Epidermal melanocyte (primary cell): Measurements from ENCODE around the gene CBX1.
"Not testable (repeated sequence)": the region's sequence is repeated elsewhere in the genome, so short reads cannot be mapped to it uniquely, and the experiment has no call there.

Experiments used
- DNase-seq: peaks from one replicate; pipeline ENCODE4 v3.0.0; 2011; ENCODE audit warnings: low spot score; ENCODE audit not compliant: insufficient read length

CBX1 gene

GRCh38 chr17:48053758-48054237 lies 47.5 kb downstream of the CBX1 start:
- no peak for DNase-seq

- no peak for DNase-seq
Measured at GRCh38 chr17:48052956-48053757, 48.1 kb downstream of the CBX1 start.

- no peak for DNase-seq
Measured at GRCh38 chr17:48051706-48052486, 49.4 kb downstream of the CBX1 start.

- no peak for DNase-seq
Measured at GRCh38 chr17:48051283-48051682, 50.0 kb downstream of the CBX1 start.

- DNase-seq, result peak; percentile 49
Measured at GRCh38 chr17:48048384-48049126, 52.7 kb downstream of the CBX1 start.

- DNase-seq, result peak; percentile 84
Measured at GRCh38 chr17:48047741-48048383, 53.4 kb downstream of the CBX1 start, which contains the start of gene NFE2L1. Gene NFE2L1 (plus strand): TSS chr17:48048359. CDS start chr17:48051119, 2,760 bp downstream.

- DNase-seq, result no peak
Measured at GRCh38 chr17:48047113-48047740, 54.1 kb downstream of the CBX1 start.

- no peak for DNase-seq
Measured at GRCh38 chr17:48046296-48046695, 55.0 kb downstream of the CBX1 start.

- DNase-seq, result no peak
Measured at GRCh38 chr17:48045316-48046001, 55.8 kb downstream of the CBX1 start.

- DNase-seq, result no peak
Measured at GRCh38 chr17:48044851-48045250, 56.4 kb downstream of the CBX1 start.

GRCh38 chr17:48043176-48043575 lies 58.1 kb downstream of the CBX1 start:
- DNase-seq, result no peak

GRCh38 chr17:48038687-48039086 lies 62.6 kb downstream of the CBX1 start:
- DNase-seq, result no peak

- DNase-seq, result no peak
Measured at GRCh38 chr17:48037838-48038323, 63.4 kb downstream of the CBX1 start.

GRCh38 chr17:48037036-48037837 lies 64.0 kb downstream of the CBX1 start, which contains the start of gene COPZ2:
Gene COPZ2 (minus strand): TSS chr17:48037797. CDS start chr17:48037777, 20 bp downstream.
- peak; percentile 77 for DNase-seq

- DNase-seq, result no peak
Measured at GRCh38 chr17:48036693-48037035, 64.6 kb downstream of the CBX1 start.

GRCh38 chr17:48034734-48035133 lies 66.5 kb downstream of the CBX1 start:
- DNase-seq, result not testable (repeated sequence)

GRCh38 chr17:48031966-48032365 lies 69.3 kb downstream of the CBX1 start:
- no peak for DNase-seq

- DNase-seq, result no peak
Measured at GRCh38 chr17:48030531-48030930, 70.7 kb downstream of the CBX1 start.

GRCh38 chr17:48028736-48029135 lies 72.5 kb downstream of the CBX1 start:
- no peak for DNase-seq
